GM19395 (cell line): ENCODE measurements around the gene AFF3.
"Not testable (repeated sequence)": the region's sequence is repeated elsewhere in the genome, so short reads cannot be mapped to it uniquely, and the experiment has no call there.

ENCODE experiments used
- ATAC-seq: cut with Tn5 transposase; IDR thresholded peaks from one replicate; pipeline ENCODE4 v1.9.1; 2021; ENCODE audit warnings: mild to moderate bottlenecking, moderate library complexity; ENCODE audit not compliant: unreplicated experiment

AFF3 gene

DNA sequence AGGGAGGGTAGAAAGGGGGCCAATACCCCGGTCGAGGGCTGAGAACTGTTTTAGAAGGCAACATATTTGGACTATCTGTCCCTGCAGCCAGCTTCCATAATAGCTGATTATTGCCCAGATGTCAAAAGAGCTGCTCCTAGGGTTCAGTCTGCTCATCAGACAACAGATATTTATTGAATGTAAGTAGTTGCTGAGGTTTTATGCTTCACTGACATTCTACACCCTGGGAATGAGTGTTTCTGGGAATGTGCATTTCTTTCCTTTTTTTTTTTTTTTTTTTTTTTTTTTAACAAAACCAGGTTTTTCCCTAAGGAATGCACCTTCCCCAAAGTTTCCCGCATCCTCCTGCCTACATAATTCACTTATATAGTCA is 33.8 kb downstream of the AFF3 start:
- not testable (repeated sequence) for ATAC-seq

DNA sequence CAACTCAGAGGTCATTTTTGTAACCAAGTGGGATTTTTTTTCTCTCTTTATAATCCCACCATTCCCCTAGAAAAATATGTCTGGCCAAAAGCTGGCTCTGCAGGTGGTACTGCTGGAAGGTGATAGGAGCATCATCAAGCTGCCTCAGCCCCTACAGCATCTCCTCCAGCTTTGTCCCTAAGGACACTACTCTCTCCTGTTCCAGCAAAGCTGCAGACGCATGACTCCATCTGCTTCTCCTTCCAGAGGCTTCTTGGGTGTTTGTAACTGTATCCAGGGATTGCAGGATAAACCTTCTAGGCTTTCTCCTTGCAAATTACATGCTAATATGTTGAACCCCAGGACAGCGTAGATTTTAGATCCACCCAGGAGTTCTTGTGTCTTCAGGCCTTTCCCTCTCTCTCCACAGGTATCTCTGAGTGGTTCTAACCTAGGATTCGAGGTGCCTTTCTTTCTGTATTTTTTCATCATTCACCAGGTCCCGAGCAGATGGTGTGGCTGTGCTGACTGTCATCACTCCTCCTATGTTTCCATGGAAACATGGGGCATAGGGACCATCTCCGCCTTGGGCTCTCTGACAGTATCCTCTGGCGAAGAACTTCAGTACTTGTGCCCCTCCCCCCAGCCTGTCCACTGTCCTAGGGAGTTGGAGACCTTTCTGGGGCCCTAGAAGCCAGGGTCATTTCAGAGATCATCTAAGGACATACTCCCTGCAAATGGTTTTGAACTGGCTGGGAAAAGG is 34.3 kb downstream of the AFF3 start:
- ATAC-seq, result no peak

DNA sequence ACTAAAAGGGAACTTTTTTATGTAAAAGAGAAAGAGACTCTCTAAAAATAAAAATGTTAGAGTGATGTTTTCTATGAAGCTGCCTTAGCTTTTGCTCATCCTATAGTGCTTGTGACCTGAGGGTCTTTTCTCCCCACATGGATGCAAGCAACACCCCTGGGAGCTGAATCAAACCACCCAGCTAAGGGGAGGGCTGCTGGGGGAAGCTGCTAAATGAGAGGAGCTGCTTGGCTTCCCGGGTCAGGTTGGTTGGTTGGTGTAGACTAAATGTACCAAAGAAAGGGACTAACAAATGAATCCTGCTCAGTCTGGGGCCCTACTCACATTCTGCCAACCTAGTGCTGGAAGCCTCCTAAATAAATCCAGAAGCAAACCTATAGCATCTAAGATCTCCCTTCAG is 35.0 kb downstream of the AFF3 start:
- no peak for ATAC-seq

DNA sequence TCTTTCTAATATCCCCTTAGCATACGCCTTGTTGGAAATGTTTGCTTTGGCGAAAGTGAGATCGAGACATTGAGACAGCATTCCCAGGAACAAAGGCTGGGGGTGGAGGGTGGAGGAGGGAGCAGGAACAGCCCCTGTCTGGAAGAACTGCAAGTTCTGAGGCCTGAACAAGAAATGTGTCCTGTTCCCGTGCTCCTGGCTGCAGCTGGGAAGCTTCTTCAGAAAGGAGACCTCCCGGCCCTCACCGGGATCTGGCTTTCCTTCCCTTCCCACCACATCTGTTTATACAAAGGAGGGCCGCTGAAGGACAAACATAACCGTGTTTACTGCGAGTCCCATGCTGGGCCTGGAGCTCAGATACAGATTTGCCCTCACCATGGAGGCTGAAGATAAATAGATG is 35.9 kb downstream of the AFF3 start:
- ATAC-seq, result no peak

DNA sequence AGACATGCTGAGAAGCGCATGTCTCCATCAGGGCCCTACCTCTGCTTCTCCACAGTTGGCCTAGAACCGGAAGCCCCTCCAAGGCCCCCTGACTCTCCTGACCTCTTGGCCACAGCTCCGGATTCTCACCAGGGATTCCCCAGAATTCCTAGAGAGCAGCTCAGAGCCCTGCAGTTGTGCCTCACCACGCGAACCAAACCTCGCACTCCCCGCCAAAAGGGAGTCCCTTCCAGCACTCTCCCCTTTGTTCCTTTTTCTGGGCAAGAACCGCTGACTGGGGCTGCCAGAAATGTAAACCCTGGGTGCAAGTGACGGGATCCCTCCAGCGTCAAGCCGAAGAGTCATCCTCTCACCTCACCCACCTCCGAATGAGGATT is 36.7 kb downstream of the AFF3 start:
- no peak for ATAC-seq

DNA sequence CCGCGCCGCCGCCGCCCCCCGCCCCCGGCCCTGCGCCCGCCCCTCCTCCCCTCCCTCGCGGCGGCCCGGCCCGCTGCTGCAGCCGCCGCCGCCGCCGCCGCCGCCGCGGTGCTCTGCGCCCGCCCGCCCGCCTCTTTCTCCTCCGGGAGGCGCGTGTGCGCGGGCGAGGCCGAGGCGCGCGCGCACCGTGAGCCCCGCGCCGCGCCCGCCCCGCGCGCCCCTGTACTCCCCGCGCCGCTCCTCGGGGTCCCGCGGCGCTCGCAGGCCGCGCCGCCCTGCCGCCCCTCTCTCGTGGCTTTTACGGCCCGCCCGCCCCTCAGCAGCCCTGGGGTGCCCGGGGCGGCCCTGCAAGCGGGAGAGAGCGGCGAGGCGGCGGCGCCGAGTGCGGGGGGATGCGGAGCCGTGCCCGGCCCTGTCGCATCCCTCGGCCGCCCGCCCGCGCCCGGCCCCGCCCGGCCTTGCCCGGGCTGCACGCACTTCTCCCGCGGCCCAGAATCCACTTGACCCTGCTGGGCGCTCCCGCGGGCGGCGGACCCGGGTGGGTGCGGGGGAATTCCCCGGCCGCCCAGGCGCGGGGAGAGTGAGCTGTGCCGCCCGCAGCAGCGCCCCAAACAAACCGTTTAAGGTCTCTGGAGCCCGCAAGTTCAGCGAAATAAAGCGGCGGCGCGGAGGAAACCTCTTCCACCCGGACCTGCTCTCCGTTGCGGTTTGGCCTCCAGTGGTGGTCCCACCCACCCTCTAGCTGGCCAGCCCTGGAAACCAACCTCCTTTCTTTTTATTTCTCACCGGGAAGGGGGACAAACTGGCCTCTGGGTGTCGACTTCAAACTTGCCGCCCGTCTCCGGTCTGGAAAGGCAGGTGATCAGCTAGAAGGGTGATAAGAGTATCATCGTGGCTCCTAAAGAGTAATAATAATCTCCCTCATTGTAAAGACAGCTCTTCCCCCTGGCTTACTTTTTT is 37.4 kb downstream of the AFF3 start:
- ATAC-seq, result no peak

DNA sequence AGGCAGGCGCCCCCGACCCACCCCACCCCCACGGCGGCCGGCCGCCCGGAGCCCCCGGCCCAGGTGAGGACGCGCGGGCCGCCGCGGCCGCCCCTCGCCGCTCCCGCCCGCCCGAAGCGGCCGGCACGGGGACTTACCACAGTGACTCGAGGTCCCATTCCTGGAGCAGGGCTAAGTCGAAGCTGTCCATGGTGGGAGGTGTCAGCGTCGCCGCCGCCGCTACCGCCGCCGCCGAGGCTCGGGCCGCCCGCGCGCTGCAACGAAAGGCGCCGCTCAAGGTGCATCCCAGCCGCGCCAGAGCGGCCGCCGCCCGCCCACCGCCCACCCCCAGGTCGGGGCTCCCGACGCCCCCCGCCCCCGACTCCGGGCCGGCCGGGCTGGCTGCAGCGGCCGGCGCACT is 38.1 kb downstream of the AFF3 start:
- ATAC-seq, result not testable (repeated sequence)

DNA sequence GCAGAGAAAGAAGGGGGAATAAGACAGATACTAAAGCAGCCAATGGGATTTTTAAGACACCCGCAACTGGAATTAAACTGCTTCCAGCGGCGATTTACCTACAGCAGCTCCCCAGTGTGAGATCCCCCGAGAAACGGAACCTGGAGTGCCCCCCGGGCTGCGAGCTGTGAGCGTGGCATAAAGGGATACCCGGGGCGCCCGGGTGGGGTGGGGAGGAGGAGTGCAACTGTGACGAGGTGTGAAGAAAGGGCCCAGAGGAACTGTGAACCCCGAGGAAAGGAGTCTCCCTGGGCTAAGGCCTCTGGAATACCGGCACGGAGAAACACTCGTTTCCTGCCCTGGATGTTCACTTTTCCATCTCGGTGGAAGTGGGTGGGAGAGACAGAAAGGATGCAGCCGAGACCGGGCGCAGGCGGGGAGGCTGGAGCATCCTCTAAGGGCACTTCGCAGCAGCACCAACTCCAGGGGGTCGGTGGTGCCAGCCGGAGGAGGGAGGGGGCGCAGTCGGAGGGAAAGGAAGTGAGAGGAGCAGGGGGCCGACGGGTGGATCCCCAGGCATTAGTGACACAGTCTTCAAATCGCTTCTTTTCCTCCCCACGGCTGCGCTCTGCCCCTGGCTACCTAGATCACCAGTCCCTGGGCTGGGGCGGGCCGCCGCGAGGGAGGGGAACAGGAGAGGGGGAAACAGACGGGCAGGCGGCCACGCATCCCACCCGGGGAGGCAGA is 38.7 kb downstream of the AFF3 start:
- not testable (repeated sequence) for ATAC-seq

DNA sequence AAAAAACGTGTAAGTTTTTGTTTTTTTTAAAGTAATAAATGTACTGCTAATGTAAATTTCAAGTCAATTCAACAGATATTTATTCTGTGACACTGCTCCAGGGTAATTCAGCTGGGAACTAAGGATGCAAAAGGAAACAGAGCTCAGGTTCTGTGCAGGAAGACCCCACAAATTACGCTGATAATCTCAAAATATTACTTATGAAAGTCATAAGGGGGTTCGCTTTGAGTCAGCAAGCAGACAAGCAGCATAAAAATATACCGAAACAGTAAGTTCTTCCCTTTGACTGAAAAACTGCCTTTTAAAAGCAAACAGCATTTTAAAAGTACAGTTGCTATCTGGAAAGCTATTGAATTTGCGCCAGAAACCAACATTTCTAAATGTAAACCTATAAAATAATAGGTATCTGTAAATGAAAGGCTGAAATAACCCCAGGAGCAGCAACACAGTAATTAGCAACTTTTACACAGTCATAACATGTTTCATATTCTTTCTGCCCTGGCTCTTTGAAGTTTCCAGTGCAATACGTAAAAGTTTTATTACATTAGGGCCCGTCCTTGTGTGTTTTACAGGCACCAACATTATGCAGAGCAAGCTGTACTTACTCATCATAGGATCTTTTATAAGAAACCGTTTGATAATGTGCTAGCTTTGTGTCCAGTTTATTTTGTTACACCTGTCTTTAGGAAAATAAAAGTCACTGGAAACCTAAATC is 39.8 kb downstream of the AFF3 start:
- ATAC-seq, result not testable (repeated sequence)

DNA sequence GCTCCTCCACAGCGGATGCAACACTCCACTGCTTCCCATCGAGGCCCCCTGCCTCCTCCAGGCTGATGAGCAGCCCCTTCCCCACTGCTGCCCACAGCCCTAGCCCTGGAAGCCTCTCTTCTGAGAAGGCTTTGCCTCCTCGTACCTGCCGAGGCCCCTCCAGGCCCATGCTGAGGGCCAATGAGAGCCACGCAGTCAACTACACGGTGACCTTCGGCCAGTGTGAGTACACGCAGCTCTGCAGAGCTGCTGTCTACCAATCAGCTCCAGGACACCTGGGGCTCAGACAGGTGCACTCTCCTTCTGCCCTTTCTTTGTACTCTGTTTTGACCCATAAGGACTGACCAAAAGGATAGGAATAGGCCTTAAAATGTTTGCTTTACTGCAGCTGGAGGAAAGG is 43.5 kb downstream of the AFF3 start:
- ATAC-seq, result not testable (repeated sequence)

DNA sequence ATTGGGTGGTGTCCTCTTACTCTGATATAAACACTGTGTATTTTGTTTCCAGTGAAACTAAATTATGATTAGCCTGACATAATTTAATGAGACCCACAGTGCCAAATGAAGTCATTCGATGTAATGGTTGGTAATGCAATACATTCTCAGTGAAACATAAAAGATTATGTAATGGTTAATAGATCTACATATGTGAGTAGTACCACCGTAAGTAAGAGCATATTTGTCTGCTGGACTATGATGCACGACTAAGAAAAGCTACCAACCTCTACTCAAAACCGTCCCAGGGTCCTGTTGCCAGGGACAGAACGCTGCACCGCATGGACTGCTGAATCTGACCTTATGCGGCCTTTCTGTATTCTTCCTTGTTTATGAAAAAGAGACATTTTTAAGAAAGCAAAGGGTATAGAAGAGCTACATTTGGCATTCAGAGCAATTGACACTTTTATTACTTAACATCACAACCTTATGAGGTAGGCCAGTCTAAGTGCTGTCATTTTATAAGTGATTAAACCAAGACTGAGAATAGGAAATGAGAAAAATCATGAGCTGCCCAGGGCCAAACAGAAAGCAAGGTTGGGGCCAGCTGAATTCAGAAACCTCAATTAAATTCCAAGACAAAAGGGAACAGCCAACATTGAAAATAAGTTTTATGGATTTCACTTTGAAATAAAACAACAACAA is 44.6 kb downstream of the AFF3 start:
- not testable (repeated sequence) for ATAC-seq

DNA sequence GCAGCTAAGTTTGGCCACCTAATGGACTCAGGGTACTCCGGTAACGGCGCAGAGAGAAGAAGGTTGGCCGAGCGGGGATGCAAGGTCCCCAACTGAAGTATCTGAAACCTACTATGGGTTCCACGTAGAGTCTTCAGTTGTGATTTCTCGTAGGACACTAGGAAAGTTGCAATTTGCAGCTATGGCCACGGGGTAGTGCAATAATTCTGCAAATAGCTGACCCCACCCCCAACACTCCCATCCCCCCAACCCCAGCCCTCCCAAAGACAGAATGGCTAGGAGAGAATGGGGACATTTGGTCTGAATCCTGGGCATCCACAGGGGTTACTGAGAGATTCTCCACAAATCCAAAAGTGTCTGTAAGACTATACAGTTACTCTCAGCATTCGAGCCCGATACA is 46.5 kb downstream of the AFF3 start:
- not testable (repeated sequence) for ATAC-seq

DNA sequence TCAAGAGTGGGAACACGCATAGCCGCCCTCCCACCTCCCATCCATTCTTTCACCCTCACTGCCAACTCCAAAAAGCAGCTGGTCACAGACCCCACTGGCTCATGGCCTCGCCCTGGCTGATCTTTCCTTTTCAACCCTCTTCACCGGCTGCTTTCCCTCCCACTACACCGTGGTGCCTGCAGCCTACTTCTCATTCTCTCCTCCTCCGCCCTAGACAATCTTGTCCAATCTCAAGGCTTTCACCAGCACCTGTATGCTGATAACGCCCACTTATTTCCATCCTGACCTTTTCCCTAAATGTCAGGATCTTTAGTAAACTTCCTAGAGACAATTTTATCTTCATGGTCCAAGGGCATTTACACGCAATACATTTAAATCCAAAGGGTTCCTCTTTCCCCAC is 50.6 kb downstream of the AFF3 start:
- ATAC-seq, result not testable (repeated sequence)

DNA sequence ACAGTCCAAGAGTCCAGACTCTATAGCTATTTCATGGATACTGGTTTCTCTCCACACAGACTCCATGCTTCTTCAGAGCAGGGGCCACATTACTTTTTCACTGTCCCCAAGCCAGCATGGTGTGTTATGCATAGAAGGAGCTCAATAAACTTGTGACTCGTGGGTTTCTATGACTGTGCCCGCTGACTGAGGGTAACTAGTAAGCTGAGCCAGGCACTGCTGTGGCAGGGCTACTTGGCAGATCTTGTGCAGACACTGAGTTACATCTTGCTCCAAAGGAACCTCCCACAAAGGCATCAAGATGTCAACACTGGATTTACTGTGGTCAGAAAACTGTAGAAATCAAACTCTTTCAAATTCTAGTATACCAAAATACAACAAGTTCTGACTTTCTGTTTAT is 56.6 kb downstream of the AFF3 start:
- ATAC-seq, result not testable (repeated sequence)

DNA sequence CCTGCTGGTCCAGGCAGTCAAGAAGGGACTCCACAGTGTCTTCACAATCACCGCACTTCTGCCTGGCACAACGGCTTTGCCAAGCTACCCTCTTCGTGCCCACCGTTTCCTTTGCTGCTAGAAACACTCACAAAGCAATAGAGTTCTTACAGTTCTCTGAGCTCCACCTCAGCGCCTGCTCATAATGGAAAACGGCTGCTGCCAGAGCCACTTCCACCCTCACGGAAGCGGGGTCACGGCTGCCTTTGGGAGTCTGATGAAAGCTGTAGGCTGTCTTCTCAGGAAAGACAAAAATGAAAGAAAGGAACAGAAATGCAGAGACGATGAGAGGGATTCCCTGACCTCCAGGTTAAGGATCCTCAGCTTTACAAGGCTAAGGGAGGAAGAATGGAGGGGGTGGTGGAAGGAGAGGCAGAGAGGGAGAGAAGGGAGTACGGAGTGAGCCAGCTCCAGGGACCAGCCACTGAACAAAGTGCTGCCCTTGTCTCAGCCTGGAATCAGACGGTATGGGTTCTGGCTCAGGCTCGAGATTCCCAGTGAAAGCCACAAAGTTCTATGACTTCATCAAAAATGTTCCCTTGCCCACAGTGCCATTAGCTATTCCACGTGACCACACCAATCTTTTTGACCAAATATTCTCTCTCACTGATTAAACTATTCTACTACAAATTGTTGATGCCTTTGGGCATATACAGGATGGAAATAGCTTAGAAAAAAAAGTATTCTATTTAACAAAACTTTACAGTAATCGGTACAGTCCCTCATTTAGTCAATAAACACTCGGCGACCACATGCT is 58.8 kb downstream of the AFF3 start:
- not testable (repeated sequence) for ATAC-seq

DNA sequence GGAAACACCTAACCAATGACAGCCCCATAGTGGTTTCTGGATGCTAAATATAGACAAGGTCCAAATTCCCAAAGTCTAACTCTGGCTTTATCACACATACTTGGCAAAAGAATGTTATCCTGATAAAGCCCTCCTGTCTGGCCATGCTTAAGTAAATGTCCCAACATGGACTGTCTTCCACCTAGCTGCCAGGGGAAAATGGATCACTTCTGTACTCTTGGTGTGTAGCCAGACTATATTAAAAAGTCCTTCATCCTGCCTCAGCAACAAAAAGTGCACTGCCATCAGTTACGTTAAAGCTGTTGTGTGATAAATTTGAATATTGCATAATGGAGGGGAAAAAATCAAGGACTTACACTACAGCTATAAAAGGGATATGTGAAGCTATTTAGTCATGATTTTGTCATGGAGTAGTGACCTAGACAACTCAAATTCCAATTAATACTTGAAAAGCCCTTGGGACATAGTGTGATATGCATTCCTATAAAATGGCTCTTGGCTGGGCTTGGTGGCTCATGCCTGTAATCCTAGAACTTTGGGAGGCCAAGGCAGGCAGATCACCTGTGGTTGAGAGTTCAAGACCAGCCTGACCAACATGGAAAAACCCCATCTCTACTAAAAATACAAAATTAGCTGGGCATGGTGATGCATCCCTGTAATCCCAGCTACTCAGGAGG is 60.0 kb downstream of the AFF3 start:
- ATAC-seq, result not testable (repeated sequence)

DNA sequence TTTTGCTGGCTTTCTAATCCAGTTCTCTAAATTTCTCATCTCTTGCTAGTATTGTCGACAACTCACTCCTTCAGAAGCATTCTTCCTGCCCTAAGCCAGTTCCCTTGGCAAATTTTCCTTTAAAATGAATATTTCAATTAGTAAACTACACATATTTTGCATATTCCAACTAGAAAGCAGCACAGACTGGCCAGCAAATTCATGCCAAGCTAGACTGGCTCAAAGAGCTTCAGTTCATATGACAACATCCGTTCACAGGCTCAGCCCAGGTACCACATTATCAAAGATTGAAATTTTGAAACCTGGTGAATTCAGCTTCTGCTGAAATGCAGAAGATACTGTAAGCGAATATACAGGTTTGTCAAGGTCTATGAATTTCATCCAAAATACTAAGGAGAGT is 64.5 kb downstream of the AFF3 start:
- no peak for ATAC-seq

DNA sequence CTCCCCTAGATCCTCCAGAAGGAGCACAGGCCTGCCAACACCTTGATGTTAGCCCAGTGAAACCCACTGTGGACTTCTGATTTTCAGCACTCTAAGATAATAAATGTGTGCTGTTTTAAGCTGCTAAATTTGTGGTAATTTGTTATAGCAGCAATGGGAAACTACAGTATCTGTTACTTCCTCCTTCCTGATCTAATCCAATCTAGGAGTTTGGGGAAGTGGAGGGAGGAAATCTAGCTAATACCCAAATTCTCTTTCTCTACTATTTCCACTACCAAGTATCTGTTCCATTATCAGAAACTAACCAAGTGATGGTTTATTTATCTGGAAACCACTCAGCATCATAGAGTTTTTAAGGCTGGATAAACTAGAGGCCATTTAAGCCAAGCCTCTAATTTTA is 64.9 kb downstream of the AFF3 start:
- ATAC-seq, result no peak

DNA sequence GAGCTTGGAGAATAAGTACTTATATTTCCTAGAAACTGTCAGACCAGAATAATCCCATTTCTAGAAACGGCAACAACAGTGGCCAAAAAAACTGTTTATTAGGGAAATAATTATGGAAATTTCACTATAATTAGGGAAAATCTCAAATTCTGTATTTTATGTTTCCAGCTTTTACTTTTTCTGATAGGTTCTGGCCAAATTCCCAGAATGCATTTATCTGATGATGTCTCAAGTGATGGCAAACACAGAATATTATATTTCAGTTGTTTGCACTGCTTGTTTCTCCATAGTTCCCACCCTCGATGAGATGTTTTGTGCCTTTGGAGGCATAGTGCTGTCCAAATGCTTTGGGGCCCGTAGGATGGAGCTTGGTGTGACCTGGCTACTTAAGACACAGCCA is 66.9 kb downstream of the AFF3 start:
- no peak for ATAC-seq
